DOHH2 (cell line): ENCODE measurements around the gene TYMS.

Source experiments
- H3F3A ChIP-seq: fragments of 200-600 bp; sonication (generic), shearing (Covaris generic); 2 replicates; pipeline ENCODE4 v1.6.0; 2016; ENCODE audit warnings: antibody characterized with exemption, mild to moderate bottlenecking; ENCODE audit not compliant: control insufficient read depth, insufficient read depth
- H3K27ac ChIP-seq: fragments of 200-600 bp; sonication (generic); 2 replicates; pipeline ENCODE4 v1.5.1; 2014; ENCODE audit warnings: low read depth, mild to moderate bottlenecking, low read length, moderate library complexity
- H3K27me3 ChIP-seq: fragments of 200-600 bp; sonication (generic); 2 replicates; pipeline ENCODE4 v1.6.1; 2014; ENCODE audit warnings: mild to moderate bottlenecking, low read length, mixed read lengths; ENCODE audit not compliant: control insufficient read depth
- H3K36me3 ChIP-seq: fragments of 200-600 bp; sonication (generic); 2 replicates; pipeline ENCODE4 v1.6.1; 2014; ENCODE audit warnings: mild to moderate bottlenecking, low read length, moderate library complexity, mixed read lengths; ENCODE audit not compliant: control insufficient read depth
- H3K4me1 ChIP-seq: fragments of 200-600 bp; sonication (generic); 2 replicates; pipeline ENCODE4 v1.6.1; 2014; ENCODE audit warnings: mild to moderate bottlenecking, low read length, mixed read lengths; ENCODE audit not compliant: control insufficient read depth
- H3K4me2 ChIP-seq: fragments of 200-600 bp; sonication (generic); 2 replicates; pipeline ENCODE4 v1.6.0; 2014; ENCODE audit warnings: mild to moderate bottlenecking, low read length, moderate library complexity
- H3K4me3 ChIP-seq: fragments of 200-600 bp; sonication (generic); 2 replicates; pipeline ENCODE4 v1.5.1; 2014; ENCODE audit warnings: mild to moderate bottlenecking, low read length, mixed read lengths
- H3K79me2 ChIP-seq: fragments of 200-600 bp; sonication (generic); 2 replicates; pipeline ENCODE4 v1.6.1; 2014; ENCODE audit warnings: mild to moderate bottlenecking, low read length, mixed read lengths; ENCODE audit not compliant: control insufficient read depth
- H3K9me2 ChIP-seq: fragments of 200-600 bp; sonication (generic); replicated peaks from 2 replicates; pipeline ENCODE4 v1.6.1; 2014; ENCODE audit warnings: mild to moderate bottlenecking, low read length, mixed read lengths; ENCODE audit not compliant: control insufficient read depth
- H3K9me3 ChIP-seq: fragments of 200-600 bp; sonication (generic); 2 replicates; pipeline ENCODE4 v1.6.1; 2014; ENCODE audit warnings: antibody characterized with exemption, low read length, mixed read lengths; ENCODE audit not compliant: control insufficient read depth, insufficient read depth
- H4K20me1 ChIP-seq: fragments of 200-600 bp; sonication (generic); 2 replicates; pipeline ENCODE4 v1.6.0; 2014; ENCODE audit warnings: low read depth, mild to moderate bottlenecking, antibody characterized with exemption, low read length, moderate library complexity; ENCODE audit not compliant: control insufficient read depth, insufficient read depth
- EZH2phosphoT487 ChIP-seq: fragments of 200-600 bp; sonication (generic); IDR thresholded peaks from 2 replicates; pipeline ENCODE4 v1.6.1; 2017; ENCODE audit warnings: borderline replicate concordance, mild to moderate bottlenecking, antibody characterized with exemption, low read length, moderate library complexity, mixed read lengths
- TF ChIP-seq, protein P1 (sequence below): fragments of 200-600 bp; sonication (generic); IDR thresholded peaks from one replicate; pipeline ENCODE4 v1.5.1; 2014; ENCODE audit warnings: antibody characterized with exemption, mild to moderate bottlenecking, low read depth, low read length; ENCODE audit not compliant: poor library complexity, severe bottlenecking

The TYMS gene

DNA sequence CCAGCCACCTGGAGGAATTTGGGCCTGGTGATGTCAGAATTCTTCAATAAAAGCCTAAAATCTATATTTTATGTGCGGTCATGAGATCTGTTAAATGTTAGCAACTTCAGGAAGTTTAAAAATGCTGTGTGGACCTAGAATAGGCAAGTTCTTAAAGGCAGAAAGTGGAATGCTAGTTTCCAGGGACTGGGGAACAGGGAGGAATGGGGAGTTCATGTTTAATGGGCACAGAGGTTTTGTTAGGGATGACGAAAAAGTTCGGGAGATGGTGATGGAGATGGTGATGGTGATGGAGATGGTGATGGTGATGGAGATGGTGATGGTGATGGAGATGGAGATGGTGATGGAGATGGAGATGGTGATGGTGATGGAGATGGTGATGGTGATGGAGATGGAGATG, 9.2 kb downstream of the TYMS start:
- Histone ChIP-seq H3K27ac (no peak overlapping the region), H3K36me3 (peaks cover 59% of the 10 kb centered on the region), H3K9me3 (no peaks in the 10 kb centered on the region), H3F3A (no peaks in the 10 kb centered on the region), H3K4me3 (no peak overlapping the region), H3K4me2 (no peak overlapping the region), H4K20me1 (peaks cover 15% of the 10 kb centered on the region; the same call in 1 of the 2 replicates), H3K4me1 (no peaks in the 10 kb centered on the region), H3K9me2 (no peaks in the 10 kb centered on the region), H3K79me2 (peaks cover 33% of the 10 kb centered on the region), H3K27me3 (no peaks in the 10 kb centered on the region)
- TF ChIP-seq EZH2phosphoT487: no peak
- TF ChIP-seq, protein P1, sequence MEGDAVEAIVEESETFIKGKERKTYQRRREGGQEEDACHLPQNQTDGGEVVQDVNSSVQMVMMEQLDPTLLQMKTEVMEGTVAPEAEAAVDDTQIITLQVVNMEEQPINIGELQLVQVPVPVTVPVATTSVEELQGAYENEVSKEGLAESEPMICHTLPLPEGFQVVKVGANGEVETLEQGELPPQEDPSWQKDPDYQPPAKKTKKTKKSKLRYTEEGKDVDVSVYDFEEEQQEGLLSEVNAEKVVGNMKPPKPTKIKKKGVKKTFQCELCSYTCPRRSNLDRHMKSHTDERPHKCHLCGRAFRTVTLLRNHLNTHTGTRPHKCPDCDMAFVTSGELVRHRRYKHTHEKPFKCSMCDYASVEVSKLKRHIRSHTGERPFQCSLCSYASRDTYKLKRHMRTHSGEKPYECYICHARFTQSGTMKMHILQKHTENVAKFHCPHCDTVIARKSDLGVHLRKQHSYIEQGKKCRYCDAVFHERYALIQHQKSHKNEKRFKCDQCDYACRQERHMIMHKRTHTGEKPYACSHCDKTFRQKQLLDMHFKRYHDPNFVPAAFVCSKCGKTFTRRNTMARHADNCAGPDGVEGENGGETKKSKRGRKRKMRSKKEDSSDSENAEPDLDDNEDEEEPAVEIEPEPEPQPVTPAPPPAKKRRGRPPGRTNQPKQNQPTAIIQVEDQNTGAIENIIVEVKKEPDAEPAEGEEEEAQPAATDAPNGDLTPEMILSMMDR: no peak

DNA sequence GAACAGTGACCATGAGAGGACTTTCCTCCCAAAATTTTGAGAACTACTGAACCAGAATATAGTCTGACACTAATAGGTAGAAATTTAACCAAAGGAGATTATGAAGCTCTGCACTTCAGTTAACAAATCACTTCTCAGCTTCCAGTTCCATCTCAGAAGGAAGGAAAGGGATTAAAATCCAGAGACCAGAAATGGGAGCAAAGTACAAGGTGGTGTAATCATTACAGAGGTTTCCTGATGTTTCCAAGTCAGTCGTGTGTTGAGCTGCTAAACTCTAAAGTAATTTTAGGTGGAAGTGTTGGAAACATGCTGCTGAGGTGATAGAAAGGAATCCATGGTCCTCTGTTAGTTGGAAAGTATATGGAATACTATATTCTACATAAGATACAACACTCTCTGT, 10.8 kb downstream of the TYMS start:
- Histone ChIP-seq H3K9me3 (no peaks in the 10 kb centered on the region), H3F3A (peaks cover 8% of the 10 kb centered on the region; the same call in 1 of the 2 replicates), H3K4me3 (no peak overlapping the region), H3K36me3 (peaks cover 68% of the 10 kb centered on the region), H3K27ac (no peak overlapping the region), H3K79me2 (peaks cover 27% of the 10 kb centered on the region), H3K27me3 (no peaks in the 10 kb centered on the region), H4K20me1 (peaks cover 15% of the 10 kb centered on the region; the same call in 1 of the 2 replicates), H3K4me2 (no peak overlapping the region), H3K4me1 (no peaks in the 10 kb centered on the region), H3K9me2 (no peaks in the 10 kb centered on the region)
- no peak for TF ChIP-seq EZH2phosphoT487
- TF ChIP-seq, protein P1: no peak

DNA sequence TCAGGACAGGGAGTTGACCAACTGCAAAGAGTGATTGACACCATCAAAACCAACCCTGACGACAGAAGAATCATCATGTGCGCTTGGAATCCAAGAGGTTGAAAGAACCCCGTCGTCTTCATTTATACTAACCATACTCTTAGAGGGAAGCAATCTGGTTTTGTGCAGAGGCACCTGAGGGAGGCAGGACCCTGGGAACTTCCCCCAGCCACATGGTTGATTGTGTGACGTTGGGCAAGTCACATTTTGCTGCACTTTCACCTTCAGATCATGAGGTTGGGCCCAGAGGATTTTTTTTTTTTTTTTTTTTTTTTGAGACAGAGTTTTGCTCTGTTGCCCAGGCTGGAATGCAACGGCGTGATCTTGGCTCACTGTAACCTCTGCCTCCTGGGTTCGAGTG, 11.6 kb downstream of the TYMS start:
- H3K4me3 ChIP-seq: no peak overlapping the region
- no peak overlapping the region for H3K4me2 ChIP-seq
- H3K9me3 ChIP-seq: no peaks in the 10 kb centered on the region
- H3K27ac ChIP-seq: no peak overlapping the region
- no peaks in the 10 kb centered on the region for H3K9me2 ChIP-seq
- no peaks in the 10 kb centered on the region for H3K27me3 ChIP-seq
- H3K4me1 ChIP-seq: no peaks in the 10 kb centered on the region
- H3K36me3 ChIP-seq: peaks cover 73% of the 10 kb centered on the region
- H4K20me1 ChIP-seq: peaks cover 15% of the 10 kb centered on the region; the same call in 1 of the 2 replicates
- peaks cover 27% of the 10 kb centered on the region for H3K79me2 ChIP-seq
- H3F3A ChIP-seq: peaks cover 14% of the 10 kb centered on the region; the same call in 1 of the 2 replicates
- TF ChIP-seq, protein P1: no peak
- no peak for TF ChIP-seq EZH2phosphoT487
